PC-3 (cell line): ENCODE data around the gene HGS.

Experiments
- CTCF ChIP-seq: fragments of 300-600 bp; sonication (generic); conservative IDR thresholded peaks from 2 replicates; pipeline ENCODE4 v1.5.1; 2017; ENCODE audit warnings: antibody characterized with exemption, low read depth, mild to moderate bottlenecking, low read length
- EZH2 ChIP-seq: fragments of 300-600 bp; sonication (generic); IDR thresholded peaks from one replicate; pipeline ENCODE4 v1.6.1; 2017; ENCODE audit warnings: antibody characterized with exemption, mild to moderate bottlenecking, low read length; ENCODE audit not compliant: unreplicated experiment

- TF ChIP-seq CTCF = no peak
- TF ChIP-seq EZH2 = no peak
Measured at GRCh38 chr17:81691196-81691595, 7.4 kb downstream of the HGS start.
